Activated T-cell treated with anti-CD3 and anti-CD28 coated beads for 48 hours (primary cell): Measurements from ENCODE around the gene CD247.
"Not testable (repeated sequence)": the region's sequence is repeated elsewhere in the genome, so short reads cannot be mapped to it uniquely, and the experiment has no call there.

Source experiments
- DNase-seq: peaks from one replicate; pipeline ENCODE4 v3.0.0-alpha.2; 2020; ENCODE audit warnings: low read depth

The CD247 gene

DNA sequence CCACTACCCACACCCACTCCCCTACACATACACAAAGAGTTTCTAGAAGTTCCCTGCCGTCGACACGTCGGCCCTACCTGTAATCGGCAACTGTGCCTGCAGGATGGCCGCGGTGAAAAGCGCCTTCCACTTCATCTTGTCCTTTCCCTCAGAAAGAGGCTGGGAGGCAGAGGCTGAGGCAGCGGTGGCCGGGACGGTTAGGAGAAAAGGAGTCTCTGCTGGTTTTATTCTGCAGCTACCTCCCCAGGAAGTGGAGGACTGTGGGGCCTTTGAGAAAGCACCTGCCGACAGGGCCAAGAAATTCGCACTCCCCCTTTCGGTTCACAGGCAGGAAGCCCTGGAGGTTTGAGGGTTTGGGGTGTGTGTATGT is at the start of gene CD247:
Gene CD247 (minus strand): TSS at position 199 of the 370 bp plus-strand sequence. CDS start 64 bp downstream, at position 135.
- peak; percentile 59 for DNase-seq

- DNase-seq: no peak
Measured at GRCh38 chr1:167567663-167568062, 49.3 kb upstream of the CD247 start.

DNA sequence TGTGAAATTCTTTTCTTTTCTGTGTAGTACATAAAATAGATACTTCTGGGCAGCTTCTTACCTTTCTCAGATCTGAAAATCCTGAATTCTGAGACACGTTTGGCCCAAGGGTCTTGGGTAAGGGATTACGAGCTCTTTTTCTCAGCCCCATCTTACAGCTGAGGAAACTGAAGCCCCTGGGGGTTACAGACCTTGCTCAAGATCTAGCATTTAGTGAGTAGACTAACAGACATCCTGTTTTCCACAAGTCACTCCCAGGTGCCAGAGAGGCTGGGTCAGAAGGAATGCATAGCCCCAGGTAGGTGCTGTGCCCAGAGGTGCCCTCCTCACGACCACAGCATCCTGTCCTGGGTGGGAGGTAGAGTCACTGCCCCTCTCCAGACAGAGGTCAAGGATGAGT is 48.4 kb upstream of the CD247 start:
- no peak for DNase-seq

DNA sequence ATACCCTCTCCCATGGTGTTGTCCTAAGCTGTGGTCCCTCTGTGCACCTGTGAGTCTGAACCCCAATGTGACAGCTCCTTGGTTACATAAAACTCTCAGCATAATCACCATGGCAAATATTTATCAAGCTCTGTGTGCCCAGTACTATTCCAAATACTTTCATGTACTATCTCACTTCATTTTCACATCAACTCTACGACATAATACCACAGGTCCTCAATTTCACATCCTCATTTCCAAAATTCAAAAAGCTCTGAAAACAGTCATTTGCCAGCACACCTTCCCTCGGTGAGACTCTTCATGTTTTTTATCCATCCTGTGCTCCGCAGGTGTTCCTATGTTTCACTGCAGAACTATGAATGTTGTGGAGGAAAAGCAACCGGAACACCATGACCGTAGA is 47.6 kb upstream of the CD247 start:
- DNase-seq: no peak

DNA sequence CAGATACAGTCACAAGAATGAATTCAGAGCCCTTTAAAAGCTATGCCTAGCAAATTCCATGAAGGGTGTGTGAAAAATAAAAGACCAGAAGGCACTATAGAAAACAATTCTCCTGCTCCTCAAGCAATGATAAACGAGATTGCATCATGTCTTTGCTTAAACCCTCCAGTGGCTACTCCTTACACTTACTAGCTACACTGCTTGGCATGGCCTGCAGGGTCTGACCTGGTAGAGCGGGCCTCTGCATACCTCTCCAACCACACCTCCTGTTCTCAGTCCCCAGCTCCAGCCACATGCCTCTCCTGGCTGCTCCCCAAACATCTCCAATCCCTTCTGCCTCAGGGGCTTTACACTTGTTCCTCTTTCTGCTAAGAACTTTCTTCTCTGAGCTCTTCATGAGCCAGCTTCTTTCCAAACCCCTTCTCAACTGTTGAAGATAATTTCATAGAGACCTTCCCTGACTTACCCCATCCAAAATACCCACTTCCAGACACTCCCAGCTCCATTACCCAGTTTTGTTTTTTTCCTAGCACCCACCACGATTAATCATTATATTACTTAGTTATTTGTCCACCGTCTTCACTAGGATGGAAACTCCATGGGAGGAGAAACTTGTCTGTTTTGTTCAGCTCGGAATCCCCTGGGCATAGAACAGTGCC is 46.4 kb upstream of the CD247 start:
- DNase-seq: no peak

DNA sequence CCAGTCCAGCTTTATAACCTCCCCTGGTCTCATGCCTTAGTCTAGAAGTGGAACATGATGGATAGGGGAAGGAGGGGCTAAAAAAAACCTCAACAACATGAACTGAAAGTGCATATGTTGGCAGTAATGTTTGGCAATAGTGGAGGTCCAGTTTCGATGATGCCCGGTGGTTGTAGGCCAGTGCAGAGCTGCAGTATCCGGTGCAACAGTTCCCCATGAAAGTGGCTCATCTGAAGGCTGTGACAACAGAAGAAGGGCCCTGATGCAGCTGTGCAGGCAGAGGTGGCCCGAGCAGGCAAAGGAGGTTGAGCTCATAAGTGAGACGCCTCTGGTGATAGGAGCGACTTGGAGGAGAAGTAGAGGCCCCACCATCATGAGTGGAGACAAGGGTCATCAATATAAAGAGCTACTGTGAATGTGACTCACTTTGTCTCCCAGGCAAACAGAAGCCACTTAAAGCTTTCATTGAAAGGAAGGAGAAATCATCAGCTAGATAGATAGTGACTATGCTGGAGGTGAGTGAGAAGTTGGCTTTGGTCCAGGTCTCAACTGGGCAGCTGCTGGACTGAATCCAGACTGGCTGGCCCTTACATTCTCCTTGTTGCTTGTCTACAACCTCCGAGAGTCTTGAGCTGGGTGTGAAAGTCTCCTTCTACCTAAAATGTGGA is 45.4 kb upstream of the CD247 start:
- no peak for DNase-seq

GRCh38 chr1:167562702-167563101 is 44.4 kb upstream of the CD247 start:
- no peak for DNase-seq

- DNase-seq: no peak
Measured at GRCh38 chr1:167561753-167562152, 43.4 kb upstream of the CD247 start.

DNA sequence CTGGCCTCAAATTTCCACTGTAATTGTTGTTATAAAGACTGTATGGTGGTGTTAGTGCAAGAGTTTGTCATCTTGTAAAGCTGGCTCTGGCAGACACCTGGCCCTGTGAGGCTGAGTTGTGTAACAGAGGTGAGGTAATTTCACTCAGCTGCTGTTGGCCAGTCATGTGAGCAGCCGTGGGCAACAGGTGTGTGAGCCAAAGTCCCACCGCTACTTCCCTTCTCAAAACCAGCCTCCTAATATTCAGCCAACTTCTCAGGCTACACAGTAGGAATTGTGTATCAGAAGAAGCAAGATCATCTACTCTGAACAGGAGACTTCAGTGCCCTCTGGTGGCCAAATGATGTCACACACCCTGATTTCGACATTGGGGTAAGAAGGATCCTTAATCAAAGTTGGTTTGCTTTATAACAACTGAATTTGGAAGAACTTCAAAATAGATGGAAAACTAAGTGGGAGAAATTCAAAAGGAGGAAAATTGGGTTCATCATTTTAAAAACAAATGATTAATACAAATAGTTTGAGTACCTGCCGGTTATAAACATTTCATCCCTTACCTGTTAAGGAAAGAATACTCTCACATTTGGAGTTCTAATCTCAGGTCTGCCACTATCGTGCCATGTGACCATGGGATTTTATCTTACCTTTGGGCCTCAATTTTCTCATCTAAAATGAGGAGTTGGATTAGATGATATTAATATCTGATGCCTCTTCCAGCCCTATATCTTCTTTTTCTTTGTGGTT is 37.8 kb upstream of the CD247 start:
- peak; percentile 54 for DNase-seq

DNA sequence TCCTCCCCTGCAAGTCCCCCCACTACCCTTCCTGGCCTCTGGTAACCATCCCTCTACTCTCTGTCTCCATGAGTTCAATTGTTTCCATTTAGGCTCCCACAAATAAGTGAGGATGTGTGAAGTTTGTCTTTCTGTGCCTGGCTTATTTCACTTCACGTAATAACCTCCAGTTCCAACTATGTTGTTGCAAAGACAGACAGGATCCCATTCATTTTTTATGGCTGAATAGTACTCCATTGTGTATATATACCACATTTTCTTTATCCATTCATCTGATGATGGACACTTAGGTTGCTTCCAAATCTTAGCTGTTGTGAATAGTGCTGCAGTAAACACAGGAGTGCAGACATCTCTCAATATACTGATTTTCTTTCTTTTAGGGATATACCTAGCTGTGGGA is 36.7 kb upstream of the CD247 start:
- DNase-seq: not testable (repeated sequence)

GRCh38 chr1:167554028-167554779 is 35.9 kb upstream of the CD247 start:
- DNase-seq: no peak

GRCh38 chr1:167553136-167554027 is 35.1 kb upstream of the CD247 start, which contains the start of gene CREG1:
Gene CREG1, minus strand, starts transcription at chr1:167553762.
- peak; percentile 92 for DNase-seq

DNA sequence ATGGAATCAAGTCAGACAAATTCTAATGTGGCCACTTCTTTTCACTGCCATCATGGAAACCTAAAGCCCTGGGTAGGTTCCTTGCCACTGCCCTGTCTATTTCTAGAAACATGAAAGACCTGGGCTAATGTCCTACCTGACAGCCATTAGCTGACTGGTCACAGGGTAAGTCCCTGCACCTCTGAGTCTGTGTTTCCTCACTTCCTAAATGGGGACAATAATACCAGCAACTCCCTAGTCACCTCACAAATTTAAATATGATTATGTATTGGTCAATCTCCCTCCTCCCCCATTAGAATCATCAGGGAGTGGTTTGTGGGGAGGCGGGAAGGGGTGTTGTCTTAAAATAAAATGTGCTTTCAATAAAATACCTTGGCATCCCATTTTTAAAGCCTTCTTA is 33.0 kb upstream of the CD247 start:
- no peak for DNase-seq

DNA sequence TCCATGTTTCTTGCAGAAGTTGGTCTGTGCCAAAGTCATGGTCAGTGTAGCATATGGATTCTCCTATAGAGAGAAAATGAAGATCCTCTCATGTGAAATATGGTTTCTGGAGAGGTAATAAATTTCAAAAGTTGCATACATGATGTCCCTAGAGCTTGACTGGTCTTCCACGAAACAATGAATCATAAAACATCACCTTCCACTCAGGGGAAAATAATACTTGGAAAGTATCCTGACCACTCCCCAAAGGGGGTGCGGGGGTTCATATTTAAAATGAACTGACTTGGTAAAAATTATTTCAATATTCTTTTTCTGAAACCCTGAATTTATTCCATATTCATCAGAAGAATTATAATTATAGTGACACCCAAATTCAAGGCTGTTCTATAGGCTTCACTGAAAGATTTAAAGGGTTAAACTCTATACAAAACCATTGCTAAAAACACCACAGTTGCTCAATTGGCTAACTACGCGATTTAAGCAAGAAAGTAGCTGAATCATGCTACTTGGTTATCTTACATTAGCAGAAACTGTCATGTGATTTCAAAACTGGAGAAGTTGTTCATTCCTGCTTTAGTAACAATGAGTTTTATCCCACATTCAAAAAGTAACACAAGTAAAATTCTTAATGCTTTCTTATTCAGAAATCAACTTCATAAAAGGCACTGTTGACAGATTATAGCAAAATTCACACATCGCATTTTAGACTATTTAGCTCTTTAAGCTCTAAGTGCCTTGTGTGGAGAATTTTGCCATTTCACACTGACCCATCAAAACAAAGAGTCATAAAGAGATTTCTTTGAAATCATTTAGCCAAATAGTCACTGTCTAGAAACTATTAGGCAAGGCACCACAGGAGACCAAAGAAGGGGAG is 30.0 kb upstream of the CD247 start:
- DNase-seq: no peak

DNA sequence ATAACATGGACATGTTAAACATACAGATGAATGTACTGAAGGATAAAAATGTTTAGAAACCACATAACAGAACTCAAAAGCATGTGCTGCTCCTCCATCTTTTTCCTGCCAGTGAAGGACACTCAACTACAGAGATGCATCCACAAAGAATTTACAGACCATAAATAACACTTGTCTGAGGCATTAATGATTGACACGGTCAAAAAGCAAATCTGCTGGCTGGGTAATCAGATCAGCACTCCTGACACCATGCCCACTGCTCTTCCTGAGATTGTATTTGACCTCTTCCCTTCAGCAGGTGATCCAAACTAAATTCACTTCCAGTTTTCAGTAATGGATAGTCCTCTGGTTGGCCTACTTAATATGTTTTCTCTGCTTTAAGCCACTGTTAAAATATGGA is 28.6 kb upstream of the CD247 start:
- DNase-seq: no peak

- DNase-seq: no peak
Measured at GRCh38 chr1:167545349-167545748, 27.0 kb upstream of the CD247 start.

DNA sequence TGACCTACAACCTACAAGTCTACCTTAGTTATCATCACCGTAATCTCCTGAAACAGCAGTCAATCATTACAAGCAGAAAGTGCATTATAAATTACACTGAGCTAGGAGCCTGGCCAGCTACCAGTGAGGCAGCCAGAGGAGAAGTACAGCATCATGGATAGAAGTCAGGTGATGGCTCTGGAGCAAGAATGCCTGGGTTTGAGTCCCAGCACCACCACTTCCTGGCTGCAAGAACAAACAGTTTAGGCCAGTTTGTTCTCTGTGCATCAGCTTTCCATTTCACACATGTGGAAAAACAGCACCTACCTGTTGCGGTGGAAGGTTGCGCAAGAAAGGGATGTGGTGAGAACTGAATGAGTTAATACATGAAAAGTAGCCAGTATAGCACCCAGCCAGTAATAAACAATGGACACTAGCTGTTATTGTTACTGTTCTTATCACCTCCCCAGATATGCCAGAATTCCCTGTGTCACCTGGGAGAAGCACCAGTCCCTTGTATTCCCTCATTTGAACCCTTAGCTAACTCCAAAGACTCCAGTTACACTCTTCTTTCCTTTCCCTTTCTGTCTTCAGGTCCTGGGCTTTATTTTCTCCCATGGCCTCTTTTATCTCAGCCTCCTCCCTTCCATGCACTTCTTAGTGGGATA is 26.2 kb upstream of the CD247 start:
- DNase-seq: no peak

DNA sequence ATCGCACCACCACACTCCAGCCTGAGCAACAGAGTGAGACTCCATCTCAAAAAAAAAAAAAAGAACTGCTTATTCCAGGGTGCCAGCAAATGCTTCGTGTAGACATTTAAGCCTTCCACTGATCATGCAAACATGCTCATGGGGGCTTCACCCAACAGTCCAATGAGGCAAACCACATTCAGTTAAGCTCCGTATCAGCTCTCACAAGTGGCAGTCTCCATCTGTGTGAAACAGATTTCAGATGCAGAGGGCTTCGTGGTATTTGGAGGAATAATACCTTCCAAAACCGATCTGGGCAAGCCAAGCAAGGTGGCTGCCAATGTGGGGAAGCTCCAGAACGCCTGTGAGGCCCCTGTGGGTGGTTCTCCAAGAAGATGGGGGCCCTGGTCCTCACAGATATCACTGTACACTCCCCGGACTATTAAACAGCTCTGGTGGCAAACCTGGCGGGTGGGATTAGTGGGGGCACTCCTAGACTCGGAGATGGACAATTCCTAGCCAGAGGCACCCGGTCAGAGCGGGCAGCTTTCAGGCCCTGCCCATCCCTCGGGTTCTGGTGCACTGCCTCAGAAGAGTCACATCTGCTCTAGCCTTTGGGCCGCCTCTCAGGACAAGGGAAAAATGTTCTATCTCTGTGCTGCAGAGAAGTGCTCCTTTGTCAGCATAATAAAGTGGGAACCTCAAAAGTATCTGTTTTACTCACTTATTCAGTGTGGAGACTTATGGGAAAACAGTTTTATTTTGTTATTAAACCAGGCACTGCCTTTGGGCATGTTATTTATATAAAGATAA is 25.1 kb upstream of the CD247 start:
- no peak for DNase-seq
